Left colon (tissue), 2 donors: ENCODE results near the gene TSHZ2. TPM values are rescaled to one million over a fixed set of nuclear protein-coding genes. Genes with fewer than 3 reads are reported as not detected.

ENCODE experiments used
- ATAC-seq: fragments of 200-7000 bp; cut with Tn5 transposase; one replicate; pipeline ENCODE4 v1.9.1; 2020; ENCODE audit warnings: mild to moderate bottlenecking, moderate library complexity
- DNase-seq, 2 donors: peaks; one replicate each; pipeline ENCODE4 v3.0.0-alpha.2; 2020
- intact Hi-C, 2 donors: fragments of 100-400 bp; cut with DNase I in 1 of 2; cut with micrococcal nuclease in 1 of 2; formaldehyde crosslinking; loops; one replicate each; pipeline versions ENCODE4 v1.11.2 to v1.14.0; 2022; cut with DNase I, micrococcal nuclease
- total RNA-seq, 2 donors: library from RNA; stranded (reverse); fragmentation: NEBNext Ultra II Directional; extraction: Animal tissue kit (Norgen Biotek cat#: 25700); gene quantifications; one replicate each; pipeline ENCODE4 v1.2.1, GENCODE V29; 2021
- donor health status: DM: no; HTN: no; CAD: no.
- donor health status: DM: yes; HTN: yes; CAD: no.

The TSHZ2 gene
- total RNA-seq, 2 donors from 2014 or later: 1.7 to 4.9 TPM

GRCh38 chr20:53170196-53170595 lies 198.0 kb downstream of the TSHZ2 start:
- intact Hi-C loops: no loop called here
- DNase-seq (no peak), ATAC-seq (no peak)

GRCh38 chr20:53171065-53171464 lies 198.9 kb downstream of the TSHZ2 start:
- ATAC-seq: no peak
- intact Hi-C loops: no loop called here
- no peak for DNase-seq

- DNase-seq: no peak
- no peak for ATAC-seq
- intact Hi-C loops: no loop called here
These were observed 202.3 kb downstream of the TSHZ2 start for GRCh38 chr20:53174454-53174853.

GRCh38 chr20:53175135-53175780 lies 203.1 kb downstream of the TSHZ2 start:
- ATAC-seq (no peak), DNase-seq (no peak)
- intact Hi-C loops: no loop called here

GRCh38 chr20:53176134-53176533 lies 204.0 kb downstream of the TSHZ2 start:
- no peak for DNase-seq
- intact Hi-C loops: no loop called here
- ATAC-seq: no peak

- DNase-seq (no peak), ATAC-seq (no peak)
- intact Hi-C loops: no loop called here
These were observed 205.5 kb downstream of the TSHZ2 start for GRCh38 chr20:53177687-53178086.

- intact Hi-C loops: no loop called here
- DNase-seq (no peak), ATAC-seq (no peak)
These were observed 207.6 kb downstream of the TSHZ2 start for GRCh38 chr20:53179749-53180148.

GRCh38 chr20:53180928-53181362 lies 208.8 kb downstream of the TSHZ2 start:
- intact Hi-C loops: no loop called here
- no peak for DNase-seq
- ATAC-seq: no peak

- ATAC-seq (no peak), DNase-seq (no peak)
- intact Hi-C loops: no loop called here
These were observed 209.8 kb downstream of the TSHZ2 start for GRCh38 chr20:53181866-53182376.

- ATAC-seq (no peak), DNase-seq (no peak)
- intact Hi-C loops: no loop called here
These were observed 211.0 kb downstream of the TSHZ2 start for GRCh38 chr20:53183181-53183580.

- ATAC-seq (no peak), DNase-seq (no peak)
- intact Hi-C loops: no loop called here
These were observed 214.5 kb downstream of the TSHZ2 start for GRCh38 chr20:53186635-53187034.

- ATAC-seq: no peak
- DNase-seq: no peak
- intact Hi-C loops: no loop called here
These were observed 215.4 kb downstream of the TSHZ2 start for GRCh38 chr20:53187392-53188068.

GRCh38 chr20:53190225-53190624 lies 218.1 kb downstream of the TSHZ2 start:
- ATAC-seq: no peak
- DNase-seq: no peak
- intact Hi-C loops: no loop called here

GRCh38 chr20:53191957-53192356 lies 219.8 kb downstream of the TSHZ2 start:
- intact Hi-C loops: no loop called here
- no peak for ATAC-seq
- no peak for DNase-seq

- no peak for DNase-seq
- no peak for ATAC-seq
- intact Hi-C loops: no loop called here
These were observed 222.4 kb downstream of the TSHZ2 start for GRCh38 chr20:53194306-53195290.

- intact Hi-C loops: no loop called here
- no peak for ATAC-seq
These were observed 223.9 kb downstream of the TSHZ2 start for GRCh38 chr20:53195876-53196610.

GRCh38 chr20:53201588-53201987 lies 229.4 kb downstream of the TSHZ2 start:
- DNase-seq: no peak
- intact Hi-C loops: no loop called here
- no peak for ATAC-seq

More at GRCh38 chr20:53195876-53196610, 223.9 kb downstream of the TSHZ2 start:
- no peak for DNase-seq

GRCh38 chr20:53202777-53203176 lies 230.6 kb downstream of the TSHZ2 start:
- DNase-seq (no peak), ATAC-seq (no peak)
- intact Hi-C loops: no loop called here

- DNase-seq (no peak), ATAC-seq (no peak)
- intact Hi-C loops: no loop called here
These were observed 232.9 kb downstream of the TSHZ2 start for GRCh38 chr20:53205046-53205445.
